Coronary artery (tissue), 2 donors: ENCODE measurements around the gene ATP2C2.

Experiments used
- DNase-seq: peaks from one replicate; pipeline ENCODE4 v3.0.0-alpha.2; 2017; ENCODE audit warnings: low spot score
- H3K27ac ChIP-seq, 2 donors: fragments of 200-600 bp; sonication (generic); one replicate each; pipeline ENCODE4 v1.5.1; 2016 to 2019
- H3K4me3 ChIP-seq: fragments of 200-600 bp; sonication (generic); 2 replicates; pipeline ENCODE4 v1.5.1; 2016; ENCODE audit warnings: mild to moderate bottlenecking, moderate library complexity
- CTCF ChIP-seq: fragments of 200-600 bp; sonication (generic); IDR thresholded peaks from one replicate; pipeline ENCODE4 v1.5.1; 2019; ENCODE audit warnings: antibody characterized with exemption

Gene ATP2C2

DNA sequence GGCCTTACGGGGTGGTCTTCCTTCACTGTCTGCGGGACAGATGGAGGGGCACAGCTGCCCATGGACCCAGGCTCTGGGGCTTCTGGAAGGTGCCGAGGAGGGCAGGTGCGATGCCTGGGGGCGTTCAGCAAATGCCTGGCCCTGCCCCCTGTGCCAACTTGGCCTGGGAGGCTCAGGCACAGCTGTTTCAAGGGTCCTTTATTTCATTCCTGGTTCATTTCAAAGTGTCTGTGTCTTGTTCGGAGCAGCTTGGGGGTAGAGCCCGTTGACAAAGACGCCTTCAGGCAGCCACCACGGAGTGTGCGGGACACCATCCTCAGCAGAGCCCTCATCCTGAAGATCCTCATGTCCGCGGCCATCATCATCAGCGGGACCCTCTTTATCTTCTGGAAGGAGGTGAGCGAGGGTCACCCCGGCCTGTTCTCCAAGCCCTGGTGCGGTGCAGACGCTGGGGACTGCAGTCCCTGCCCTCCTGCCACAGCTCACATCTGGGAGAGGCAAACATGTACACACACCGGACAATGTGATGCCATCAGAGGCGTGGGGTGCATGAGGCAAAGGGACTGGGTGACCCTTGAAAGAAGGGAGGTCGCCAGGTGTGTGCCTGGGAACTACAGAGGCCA, 92.2 kb downstream of the ATP2C2 start:
- Histone ChIP-seq H3K4me3 (no peak overlapping the region), H3K27ac (no peak overlapping the region)
- DNase-seq: peak; percentile 49
- TF ChIP-seq CTCF: no peak

- TF ChIP-seq CTCF: no peak
- no peak overlapping the region for H3K4me3 ChIP-seq
- no peak overlapping the region for H3K27ac ChIP-seq
- DNase-seq: peak; percentile 19
Measured at GRCh38 chr16:84461029-84461412, 92.7 kb downstream of the ATP2C2 start.

GRCh38 chr16:84461413-84462295, 93.3 kb downstream of the ATP2C2 start:
- no peak overlapping the region for H3K4me3 ChIP-seq
- DNase-seq: peak; percentile 68
- no peak overlapping the region for H3K27ac ChIP-seq
- TF ChIP-seq CTCF: no peak

- no peak overlapping the region for H3K4me3 ChIP-seq
- no peak for TF ChIP-seq CTCF
- H3K27ac ChIP-seq: no peak overlapping the region
- DNase-seq: peak; percentile 70
Measured at GRCh38 chr16:84462296-84463210, 94.2 kb downstream of the ATP2C2 start.

DNA sequence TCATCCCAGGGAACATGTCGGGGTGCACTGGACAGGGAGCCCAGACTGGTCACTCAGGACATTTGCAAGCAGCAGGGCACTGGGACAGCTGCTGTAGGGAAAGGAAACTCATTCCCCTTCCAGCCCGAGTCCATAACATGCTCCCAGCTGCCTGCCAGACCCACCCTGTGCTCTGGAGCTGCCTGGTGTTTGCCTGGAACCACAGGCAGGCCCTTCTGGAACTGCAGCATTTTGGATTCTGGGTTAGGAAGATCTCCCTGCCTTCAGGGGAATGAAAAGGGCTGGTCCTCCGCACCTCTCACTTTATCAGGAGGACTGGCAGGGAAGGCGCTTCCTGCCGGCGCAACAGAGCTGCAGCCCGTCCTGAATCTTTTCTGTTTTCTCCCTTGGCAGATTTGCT, 94.9 kb downstream of the ATP2C2 start:
- DNase-seq: peak; percentile 68
- no peak for TF ChIP-seq CTCF
- Histone ChIP-seq H3K4me3 (no peak overlapping the region), H3K27ac (no peak overlapping the region)

DNA sequence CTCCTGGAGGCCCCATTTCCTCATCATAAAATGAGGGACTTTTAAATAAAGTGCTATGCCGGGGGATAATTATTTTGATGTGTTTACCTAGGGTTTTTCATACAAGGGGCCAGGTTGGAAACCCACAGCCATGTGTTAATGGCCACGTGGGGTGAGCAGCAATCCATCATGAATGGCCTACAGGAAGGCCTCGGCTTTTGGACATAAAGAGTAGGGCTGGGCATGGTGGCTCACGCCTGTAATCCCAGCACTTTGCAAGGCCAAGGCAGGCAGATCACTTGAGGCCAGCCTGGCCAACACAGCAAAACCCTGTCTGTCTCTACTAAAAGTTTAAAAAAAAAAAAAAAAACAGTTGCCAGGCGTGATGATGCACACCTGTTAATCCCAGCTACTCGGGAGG, 95.8 kb downstream of the ATP2C2 start:
- no peak for TF ChIP-seq CTCF
- DNase-seq: no peak
- H3K4me3 ChIP-seq: no peak overlapping the region
- no peak overlapping the region for H3K27ac ChIP-seq
